Activated T-cell treated with anti-CD3 and anti-CD28 coated beads for 1 hour (primary cell): Measurements from ENCODE around the gene ATP6V0D1.
"Not testable (repeated sequence)": the region's sequence is repeated elsewhere in the genome, so short reads cannot be mapped to it uniquely, and the experiment has no call there.

Experiments used
- DNase-seq: peaks from one replicate; pipeline ENCODE4 v3.0.0-alpha.2; 2020; ENCODE audit warnings: low read depth

ATP6V0D1 gene

DNA sequence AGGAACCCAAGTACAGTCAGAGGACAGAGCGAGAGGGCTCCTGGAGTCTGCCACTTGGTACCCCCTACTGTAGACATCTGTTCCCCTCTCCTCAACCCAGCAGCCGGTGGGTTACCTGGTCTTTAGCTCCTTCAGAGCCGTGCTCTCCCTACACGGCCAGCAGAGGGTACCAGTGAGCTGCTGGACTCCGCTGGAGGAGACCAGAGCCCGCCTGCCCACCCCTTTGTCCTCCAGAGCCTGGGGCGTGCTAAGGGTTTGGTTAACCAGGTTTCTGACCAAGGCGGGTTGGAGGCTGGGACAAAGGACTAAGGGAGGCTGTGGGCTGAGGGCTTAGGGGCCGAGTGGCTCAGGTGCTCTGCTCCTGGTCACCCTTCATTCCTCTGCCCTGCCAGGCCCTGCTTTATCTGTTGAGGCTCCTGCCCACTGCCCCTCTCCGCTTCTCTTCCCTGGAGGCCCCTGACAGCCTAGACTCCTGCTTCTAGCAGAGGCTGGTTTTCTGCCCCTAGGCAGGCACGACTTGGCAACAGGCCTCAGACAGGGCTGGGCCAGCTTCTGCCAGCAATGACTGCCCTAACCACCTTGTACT lies 52.7 kb downstream of the ATP6V0D1 start:
- DNase-seq, result peak; percentile 41

DNA sequence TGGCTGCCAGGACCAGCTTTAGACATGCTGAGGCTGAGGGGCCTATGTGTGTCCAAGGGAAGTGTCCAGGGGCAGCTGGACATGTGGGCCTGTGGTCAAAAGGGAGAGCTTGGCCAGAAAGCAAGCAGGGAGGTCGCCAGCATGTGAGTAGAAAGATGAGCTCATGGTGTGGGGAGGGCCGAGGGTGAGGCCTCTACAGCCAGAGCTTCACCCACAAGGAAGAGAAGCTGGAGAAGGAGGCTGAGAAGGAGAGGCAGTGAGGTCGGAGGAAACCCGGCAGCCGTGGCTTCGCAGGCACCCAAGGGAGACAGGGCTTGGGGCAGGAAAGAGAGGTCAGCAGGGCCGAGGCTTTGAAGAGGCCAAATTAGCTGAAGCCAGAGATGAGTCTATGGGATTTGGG lies 54.0 kb downstream of the ATP6V0D1 start:
- no peak for DNase-seq

DNA sequence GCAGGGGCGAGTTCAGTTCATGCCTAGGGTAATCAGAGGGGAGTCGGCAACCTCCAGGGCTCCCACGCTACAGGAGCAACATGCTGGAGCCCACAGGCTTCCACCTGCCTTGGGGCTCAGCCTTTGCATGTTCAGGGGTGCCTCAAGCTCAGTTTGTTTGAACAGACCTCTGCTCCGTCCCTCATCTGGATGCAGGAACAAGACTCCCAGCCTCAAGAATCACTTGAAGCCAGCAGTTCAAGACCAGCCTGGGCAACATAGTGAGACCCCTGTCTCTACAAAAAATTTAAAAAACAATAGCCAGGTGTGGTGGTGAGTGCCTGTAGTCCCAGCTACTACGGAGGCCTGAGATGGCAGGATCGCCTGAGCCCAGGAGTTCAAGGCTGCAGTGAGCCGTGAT lies 54.9 kb downstream of the ATP6V0D1 start:
- no peak for DNase-seq

DNA sequence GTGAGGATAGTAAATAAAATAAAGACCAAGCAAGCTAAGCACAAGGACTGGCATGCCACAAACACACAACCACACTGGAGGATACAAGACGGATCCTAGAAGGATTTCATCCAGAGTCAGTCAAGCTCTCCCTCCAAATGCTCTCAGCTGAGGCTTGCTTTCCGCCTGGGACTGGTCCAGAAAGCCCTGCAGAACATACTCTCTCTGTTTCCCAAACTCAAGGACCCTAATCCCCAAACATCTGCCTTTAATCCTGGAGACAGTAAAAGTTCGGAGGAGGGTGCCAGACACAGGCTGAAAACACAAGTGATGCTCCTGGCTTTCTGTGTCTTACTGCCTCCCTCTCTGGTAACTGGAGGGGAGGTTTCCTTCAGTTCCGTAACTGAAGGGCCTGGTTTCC lies 55.4 kb downstream of the ATP6V0D1 start:
- no peak for DNase-seq

DNA sequence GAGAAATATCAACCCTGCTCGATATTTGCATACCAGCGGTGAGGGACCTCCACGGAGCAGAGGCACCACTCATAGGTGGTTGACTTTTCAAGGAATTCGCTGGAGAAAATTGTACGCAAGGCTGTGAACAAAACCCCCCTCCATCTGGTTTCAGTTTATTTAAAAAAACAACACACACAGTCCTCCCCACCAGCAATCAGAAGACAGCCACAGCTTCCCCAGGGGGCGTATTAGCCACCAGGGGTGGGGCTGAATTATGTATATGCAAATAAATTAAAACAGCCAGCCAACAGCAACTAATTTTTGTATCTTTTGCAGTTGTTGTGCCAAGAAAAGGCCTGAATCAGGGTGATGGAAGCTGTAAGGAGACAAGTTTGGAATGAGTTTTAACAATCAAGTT lies 55.9 kb downstream of the ATP6V0D1 start:
- no peak for DNase-seq

DNA sequence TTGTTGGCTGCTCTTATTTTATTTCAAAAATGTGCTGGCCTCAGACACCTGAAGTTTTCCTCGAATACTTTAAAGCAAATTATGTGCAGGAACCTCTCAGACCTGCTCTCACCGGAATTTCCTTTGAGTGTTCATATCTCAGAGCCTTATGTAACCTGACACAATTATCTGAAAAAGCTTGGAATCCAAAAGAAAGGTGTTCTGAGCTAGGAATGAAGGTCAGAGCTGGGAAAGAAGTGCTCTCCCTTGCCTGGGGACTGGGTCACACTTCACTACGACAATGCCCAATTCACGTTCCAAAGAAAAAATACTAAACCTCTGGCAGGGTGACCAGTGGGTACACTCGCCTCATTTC lies 56.7 kb downstream of the ATP6V0D1 start:
- DNase-seq, result no peak

DNA sequence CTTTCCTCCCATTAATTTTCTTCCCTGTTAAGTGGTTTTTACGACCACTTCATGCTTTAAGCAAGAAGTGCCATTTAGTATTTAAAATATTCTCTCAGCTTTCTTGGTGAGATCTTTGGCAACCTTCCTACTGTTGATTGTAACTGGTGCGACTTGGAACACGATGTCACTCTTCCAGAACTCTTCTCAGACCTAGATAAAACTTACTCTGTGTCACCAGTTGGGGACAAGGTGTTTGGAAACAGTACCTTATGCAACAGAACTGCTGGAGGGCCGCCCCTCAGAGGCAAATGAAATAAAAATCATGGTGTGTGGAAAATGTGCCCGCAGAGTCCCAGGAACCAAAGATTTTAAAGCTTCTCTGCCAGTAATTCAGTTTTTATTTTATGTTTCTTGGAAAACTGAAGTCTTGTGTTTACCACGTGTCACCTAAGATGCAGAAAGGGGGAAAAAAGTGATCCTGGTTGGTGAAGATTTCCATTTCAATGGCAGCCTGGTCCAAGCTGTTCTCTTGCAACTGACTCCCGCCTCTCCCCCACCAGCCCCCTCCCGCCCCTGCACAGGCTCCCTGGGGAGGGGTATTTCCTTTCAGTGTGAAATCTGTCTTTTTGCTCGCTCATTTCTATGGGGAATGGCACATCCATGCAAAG lies 57.2 kb downstream of the ATP6V0D1 start:
- no peak for DNase-seq

DNA sequence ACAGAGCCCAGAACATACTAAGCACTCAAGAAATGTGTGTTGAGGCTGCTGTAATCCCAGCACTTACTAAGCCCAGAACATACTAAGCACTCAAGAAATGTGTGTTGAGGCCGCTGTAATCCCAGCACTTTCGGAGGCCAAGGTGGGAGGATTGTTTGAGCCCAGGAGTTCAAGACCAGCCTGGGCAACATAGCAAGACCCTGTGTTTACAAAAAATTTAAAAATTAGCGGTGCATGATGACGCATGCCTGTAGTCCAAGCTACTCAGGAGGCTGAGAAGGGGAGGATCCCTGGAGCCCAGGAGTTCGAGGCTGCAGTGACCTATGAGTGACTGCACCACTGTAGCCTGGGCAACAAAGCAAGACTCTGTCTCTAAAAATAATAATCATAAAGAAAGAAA lies 57.9 kb downstream of the ATP6V0D1 start:
- no peak for DNase-seq

DNA sequence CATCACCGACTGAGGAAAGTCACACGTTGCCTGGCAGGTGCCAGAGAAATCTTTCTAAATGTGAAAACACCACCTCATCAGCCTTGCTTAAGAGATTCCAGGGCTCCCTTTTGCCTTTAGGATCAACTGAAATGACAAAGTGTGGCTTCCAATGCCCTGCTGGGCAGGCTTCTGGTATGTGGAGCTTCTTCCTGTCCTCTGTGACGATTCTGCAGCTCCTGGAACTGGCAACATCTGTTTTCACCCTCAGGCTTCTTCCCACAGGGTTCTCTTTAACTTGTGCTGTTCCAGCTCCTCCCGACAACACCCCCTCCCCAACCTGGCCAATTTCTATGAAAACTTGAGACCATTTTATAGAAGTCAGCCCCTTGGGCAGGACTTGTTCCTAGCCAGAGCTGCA lies 59.9 kb downstream of the ATP6V0D1 start:
- DNase-seq, result no peak

DNA sequence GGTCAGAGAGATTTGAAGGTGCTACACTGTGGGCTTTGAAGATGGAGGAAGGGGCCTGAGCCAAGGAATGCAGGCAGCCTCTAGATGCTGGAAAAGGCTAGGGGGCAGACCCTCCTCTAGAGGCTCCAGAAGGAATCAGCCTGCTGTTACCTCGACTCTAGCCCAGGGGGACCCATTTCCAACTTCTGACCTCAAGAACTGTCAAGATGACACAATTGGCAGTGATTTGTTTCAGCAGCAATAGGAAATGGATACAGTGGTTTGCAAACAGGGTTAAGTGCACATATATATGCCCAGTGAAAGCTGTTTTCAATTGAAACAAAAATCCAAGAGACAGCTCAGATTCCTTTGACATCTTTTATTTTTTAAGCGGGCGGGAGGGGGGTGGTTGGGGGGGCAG lies 61.0 kb downstream of the ATP6V0D1 start:
- no peak for DNase-seq

DNA sequence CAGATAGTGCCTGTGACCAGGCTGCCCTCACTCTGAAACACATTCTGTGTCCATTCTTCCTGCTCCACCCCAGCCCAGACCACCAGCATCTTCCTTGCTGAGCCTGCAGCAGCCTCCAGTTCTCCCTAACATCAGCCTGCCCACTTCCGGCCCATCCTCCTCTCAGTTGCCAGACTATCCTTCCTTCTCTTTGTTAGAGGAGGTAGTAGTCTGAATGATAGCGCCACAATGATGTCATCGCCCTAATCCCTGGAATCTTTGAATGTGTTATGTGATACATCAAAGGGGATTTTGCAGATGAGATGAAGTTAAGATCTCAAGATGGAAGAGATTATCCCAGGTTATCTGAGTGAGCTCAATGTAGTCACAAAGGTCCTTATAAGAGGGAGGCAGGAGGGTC lies 61.5 kb downstream of the ATP6V0D1 start:
- no peak for DNase-seq

DNA sequence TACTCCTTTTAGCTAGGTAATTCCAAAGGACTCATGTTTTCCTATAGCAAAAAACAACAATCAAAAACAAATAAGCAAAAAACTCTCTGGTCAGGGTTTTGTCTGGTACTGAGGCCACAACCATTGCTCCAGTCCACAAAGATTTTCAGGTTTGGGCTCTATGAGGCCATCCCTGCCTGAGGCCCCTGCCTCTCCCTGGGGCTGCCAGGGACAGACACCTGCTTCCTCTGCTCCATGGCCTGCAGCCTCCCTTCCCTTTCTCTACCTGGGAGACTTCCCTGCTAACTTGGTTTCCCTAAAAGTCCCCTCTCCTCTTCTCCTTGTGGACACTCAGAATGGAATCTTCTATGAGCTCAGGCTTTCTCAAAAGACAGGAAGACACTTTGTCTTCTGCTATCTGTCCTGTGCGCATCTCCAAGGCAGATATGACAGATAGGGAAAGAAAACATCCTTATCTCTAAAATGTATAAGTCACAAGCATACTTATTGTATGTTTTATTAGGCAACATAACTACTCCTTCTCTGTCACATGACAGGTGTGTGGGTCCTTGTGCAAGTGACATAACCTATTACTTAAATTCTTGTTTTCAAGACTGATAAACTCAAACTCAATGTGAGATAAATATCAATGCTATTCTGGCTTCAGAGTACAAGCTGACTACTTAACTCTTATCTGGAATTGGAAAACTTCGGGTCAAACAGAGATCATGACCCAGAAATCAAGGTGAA lies 63.5 kb downstream of the ATP6V0D1 start:
- DNase-seq, result no peak

DNA sequence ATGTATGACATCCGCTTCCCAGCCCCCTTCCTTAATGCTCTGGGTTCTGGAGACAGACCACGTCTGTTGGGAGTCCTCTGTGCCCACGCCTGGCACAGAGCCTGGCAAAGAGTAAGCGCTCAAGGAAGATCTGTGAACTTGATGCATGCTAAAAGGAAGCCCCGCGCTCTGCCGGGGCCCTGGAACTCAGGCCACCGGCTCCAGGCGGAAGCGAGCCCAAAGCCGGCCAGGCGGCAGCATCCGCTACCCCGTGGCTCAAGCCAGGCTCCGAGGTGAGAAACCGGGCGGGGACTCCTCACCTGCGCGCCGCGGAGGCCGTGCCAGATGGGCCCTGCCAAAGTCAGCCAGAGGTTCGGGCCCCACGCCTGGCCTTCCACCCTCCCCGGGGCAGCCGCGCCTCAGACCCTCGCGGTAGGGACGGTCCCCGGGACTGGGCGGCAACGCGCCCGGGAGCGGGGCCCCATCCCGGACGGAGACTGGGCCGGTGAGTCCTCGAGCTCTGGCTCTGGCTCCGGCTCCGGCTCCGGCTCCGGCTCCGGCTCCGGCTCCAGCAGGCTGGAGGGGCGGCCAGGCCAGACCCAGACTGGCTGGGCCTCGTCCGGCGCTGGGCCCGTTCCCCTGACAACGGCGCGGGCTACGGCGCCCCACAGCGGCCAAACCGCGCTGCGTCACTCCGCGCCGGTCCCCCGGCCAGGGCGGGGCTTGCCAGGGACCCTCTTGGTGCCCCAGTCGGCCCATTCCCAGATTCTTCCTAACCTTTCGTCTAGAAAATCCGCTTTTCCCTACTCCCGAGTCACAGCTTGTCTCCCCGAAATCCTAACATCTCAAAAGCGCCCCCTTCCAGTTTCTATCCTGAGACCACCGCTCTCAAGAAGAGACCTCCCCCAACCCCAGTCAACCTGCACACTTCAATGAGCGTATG lies 64.8 kb downstream of the ATP6V0D1 start, which contains the start of gene ZDHHC1:
ZDHHC1 (minus strand) TSS at position 606 of the 922 bp plus-strand sequence. CDS start 8,702 bp downstream, outside the sequence.
- DNase-seq, result peak; percentile 24

DNA sequence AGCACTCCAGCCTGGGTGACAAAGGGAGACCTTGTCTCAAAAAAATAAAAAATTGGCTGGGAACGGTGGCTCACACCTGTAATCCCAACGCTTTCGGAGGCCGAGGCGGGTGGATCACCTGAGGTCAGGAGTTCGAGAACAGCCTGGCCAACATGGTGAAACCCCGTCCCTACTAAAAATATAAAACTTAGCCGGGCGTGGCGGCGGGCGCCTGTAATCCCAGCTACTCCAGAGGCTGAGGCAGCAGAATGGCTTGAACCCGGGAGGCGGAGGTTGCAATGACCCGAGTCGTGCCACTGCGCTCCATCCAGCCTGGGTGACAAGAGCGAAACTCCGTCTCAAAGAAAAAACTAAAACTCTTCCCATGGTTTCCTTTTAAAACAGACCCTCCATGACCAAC lies 65.5 kb downstream of the ATP6V0D1 start:
- DNase-seq, result not testable (repeated sequence)

DNA sequence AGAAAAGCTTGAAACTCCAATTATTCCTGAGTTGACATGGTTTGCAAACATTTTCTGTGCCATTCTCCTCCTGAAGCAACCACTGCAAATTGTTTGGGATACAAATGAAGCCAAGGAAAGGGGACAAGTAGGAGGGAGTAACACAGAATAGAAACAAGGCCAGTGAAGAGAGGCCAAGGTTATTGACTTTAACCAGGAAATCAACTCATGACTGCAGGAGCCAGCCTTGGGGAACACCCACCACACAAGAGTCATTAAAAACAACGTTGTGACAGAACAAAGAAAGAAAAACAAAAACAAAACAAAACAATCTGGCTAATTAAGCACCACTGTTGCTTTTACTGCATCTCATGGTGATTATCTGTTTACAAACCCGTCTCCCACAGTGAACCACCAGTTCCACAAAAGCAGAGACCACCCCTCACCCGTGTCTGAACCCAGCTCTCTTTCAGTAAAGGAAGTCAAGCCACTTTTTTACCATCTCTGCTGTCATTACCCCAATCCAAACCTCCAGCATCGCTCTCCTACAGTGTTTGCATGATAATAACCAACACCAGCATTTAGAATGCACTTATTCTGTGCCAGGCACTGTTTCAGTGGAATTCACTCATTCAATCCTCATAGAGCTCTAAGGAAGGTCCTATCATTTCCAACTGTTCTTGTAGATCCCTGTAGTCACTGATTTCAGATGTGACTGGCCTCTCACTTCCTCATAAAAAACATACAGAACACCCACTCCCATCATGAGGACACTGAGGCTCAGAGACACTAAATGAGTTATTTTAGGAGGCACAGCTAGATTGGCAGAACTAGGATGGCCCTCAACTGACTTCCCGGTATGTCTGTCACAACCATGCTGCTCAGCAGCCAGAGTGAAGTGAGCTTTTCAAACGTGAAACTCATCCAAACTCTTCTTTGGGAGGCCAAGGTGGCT lies 66.7 kb downstream of the ATP6V0D1 start:
- no peak for DNase-seq

DNA sequence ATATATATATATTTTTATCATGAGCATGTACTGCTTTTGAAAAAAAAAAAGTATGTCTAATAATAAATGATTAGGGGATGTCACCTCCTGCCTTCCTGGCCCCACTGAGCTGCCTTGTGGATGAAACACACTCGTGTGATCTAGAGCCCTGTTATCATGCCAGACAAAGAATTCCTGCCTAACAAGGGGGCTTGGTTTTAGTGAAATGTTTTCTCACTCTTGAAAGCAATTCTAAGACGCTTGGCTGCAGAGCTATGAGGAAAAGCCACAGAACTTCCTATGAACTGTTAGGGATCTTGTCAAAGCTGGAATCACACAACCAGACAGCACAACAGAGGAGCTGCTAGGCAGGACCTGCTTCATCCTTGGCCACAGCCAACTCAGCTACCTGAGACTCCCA lies 68.7 kb downstream of the ATP6V0D1 start:
- DNase-seq, result no peak

DNA sequence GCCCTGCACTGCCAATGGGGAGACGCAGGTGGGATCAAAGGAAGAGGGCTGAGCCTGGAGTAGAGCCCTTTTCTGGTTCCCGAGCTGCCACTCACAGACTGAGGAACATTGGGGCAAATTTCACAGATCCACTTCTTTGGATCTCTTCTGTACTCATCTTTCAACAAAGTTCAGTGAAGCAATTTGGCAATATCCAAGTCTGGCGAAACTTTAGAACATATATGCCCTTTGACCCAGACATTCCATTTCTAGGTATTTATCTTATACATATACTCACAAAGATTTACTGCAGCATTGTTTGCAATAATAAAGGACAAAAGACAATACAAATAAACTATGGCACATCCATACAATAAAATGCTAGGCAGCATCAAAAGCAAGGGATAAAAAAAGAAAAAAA lies 69.6 kb downstream of the ATP6V0D1 start:
- no peak for DNase-seq

DNA sequence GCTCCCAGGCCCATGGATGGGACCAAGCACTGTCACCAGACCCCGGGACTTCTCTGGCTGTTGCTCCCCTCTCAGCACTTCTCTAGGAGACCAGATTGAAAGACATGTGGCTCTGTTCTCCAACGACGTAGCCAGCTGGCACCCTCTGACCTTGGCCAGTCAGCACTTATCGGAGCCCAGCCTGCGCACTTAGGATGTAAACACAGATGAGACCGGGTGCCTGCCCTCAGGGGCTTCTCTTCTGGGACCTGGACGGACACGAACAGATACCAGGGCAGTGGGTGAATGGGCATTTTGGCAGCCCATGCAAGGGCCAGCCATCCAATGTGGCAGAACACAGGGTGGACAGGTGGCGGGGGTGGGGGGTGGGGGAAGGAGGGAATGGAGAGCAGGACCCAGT lies 71.3 kb downstream of the ATP6V0D1 start:
- DNase-seq, result no peak

DNA sequence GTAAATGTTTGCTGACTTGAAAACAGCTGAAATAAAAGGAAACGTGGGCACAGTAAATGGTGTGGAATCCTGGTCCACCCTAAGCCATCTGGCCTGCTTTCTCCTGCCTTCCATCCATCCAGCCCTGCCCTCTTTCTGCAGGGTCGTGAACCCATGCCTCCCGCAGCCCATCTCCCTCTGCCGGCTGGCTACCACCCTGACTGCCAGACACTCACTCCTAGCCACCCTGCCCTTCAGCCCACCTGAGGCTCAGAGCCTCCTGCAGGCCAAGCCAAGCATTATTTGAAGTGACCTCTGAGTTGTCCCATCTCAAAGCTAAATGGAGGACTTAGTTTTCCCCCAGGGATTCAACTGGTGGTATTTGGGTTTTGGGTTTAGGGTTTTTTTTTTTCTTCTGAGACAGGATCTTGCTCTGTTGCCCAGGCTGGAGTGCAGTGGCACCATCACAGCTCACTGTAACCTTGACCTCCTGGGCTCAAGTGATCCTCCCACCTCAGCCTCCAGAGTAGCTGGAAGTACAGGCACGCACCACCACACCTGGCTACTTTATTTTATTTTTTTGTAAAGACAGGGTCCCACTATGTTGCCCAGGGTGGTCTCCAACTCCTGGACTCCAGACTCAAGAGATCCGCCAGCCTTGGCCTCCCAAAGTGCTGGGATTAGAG lies 73.0 kb downstream of the ATP6V0D1 start:
- no peak for DNase-seq

DNA sequence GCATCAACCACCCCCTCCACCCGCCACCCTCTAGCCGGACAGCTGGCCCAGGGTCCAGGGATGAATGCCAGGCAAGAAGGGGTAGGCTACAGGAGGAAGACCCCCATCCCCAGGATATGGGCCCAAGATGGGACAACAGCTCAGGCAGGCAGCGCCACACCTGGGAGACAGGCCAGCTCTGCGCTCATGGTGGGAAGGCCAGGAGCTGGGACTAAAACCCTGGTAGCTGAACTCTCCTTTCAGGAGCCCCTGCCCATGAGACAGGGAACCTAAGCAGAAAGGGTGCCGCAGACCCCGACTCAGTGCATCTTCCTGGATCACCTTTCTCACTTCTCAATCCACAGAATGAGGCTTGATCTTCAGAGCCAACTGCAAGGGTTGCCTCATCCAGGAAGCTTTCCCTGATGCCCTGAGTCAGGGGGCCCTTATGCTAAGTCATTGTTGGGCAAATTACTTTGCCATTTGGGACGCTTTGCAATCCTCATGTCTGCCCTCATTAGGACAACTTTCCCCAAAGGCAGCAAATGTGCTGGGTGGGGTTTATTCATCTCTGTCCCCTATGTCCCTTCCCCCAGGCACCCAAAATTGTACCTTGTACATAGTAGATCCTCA lies 73.7 kb downstream of the ATP6V0D1 start:
- DNase-seq, result no peak
